ENCODE results near the gene NRXN3. TPM values are rescaled to one million over a fixed set of nuclear protein-coding genes. Genes with fewer than 3 reads are reported as not detected.
A peak's percentile ranks its signal among the peaks of the same experiment; 100 is the strongest.

The NRXN3 gene
- total and polyA plus RNA-seq, 4 donors: 1.5 to 16.6 (median 7.7) TPM

GRCh38 chr14:79271122-79271521 is 1100.9 kb downstream of the NRXN3 start:
- no peaks in the 10 kb centered on the region for H3K4me1 ChIP-seq (ENCODE audit: control insufficient read depth in 1 of 2, insufficient read depth in 2 of 2, low read length in 2 of 2)
- no peak overlapping the region for H3K4me3 ChIP-seq (ENCODE audit: low read length in 2 of 2)
- ATAC-seq (ENCODE audit: low FRiP score) (no peak), DNase-seq (no peak)
- intact Hi-C loops (cut with DNase I): loop anchor here in 1 of 2 donors (10.0 kb wide), 1 partner anchor 306 kb away; no protein-coding TSS in a partner anchor
- no peaks in the 10 kb centered on the region for H3K9me3 ChIP-seq (ENCODE audit: control insufficient read depth, low read length)
- H3K36me3 ChIP-seq (ENCODE audit: control insufficient read depth in 1 of 2, insufficient read depth in 2 of 2, low read length in 1 of 2): no peaks in the 10 kb centered on the region
- no peaks in the 10 kb centered on the region for H3K27me3 ChIP-seq (ENCODE audit: control insufficient read depth in 1 of 2, insufficient read depth in 2 of 2, low read length in 1 of 2)
- H3K27ac ChIP-seq (ENCODE audit: low read depth in 1 of 2, low read length in 2 of 2): no peak overlapping the region

GRCh38 chr14:79274641-79275291 is 1104.6 kb downstream of the NRXN3 start:
- Histone ChIP-seq H3K36me3 (ENCODE audit: control insufficient read depth in 1 of 2, insufficient read depth in 2 of 2, low read length in 1 of 2) (no peaks in the 10 kb centered on the region), H3K4me3 (ENCODE audit: low read length in 2 of 2) (no peak overlapping the region), H3K27me3 (ENCODE audit: control insufficient read depth in 1 of 2, insufficient read depth in 2 of 2, low read length in 1 of 2) (no peaks in the 10 kb centered on the region), H3K9me3 (ENCODE audit: control insufficient read depth, low read length) (no peaks in the 10 kb centered on the region), H3K4me1 (ENCODE audit: control insufficient read depth in 1 of 2, insufficient read depth in 2 of 2, low read length in 2 of 2) (no peaks in the 10 kb centered on the region), H3K27ac (ENCODE audit: low read depth in 1 of 2, low read length in 2 of 2) (no peak overlapping the region)
- intact Hi-C loops (cut with DNase I): loop anchor here (5.0 to 10.0 kb wide), 2 partner anchors 162 to 310 kb away; no protein-coding TSS in a partner anchor
- 17 to 27% methylated on average over 2 of the region's 2 CpGs for WGBS, 2 donors
- DNase-seq (no peak), ATAC-seq (ENCODE audit: low FRiP score) (no peak)

- Histone ChIP-seq H3K27me3 (ENCODE audit: control insufficient read depth in 1 of 2, insufficient read depth in 2 of 2, low read length in 1 of 2) (no peaks in the 10 kb centered on the region), H3K36me3 (ENCODE audit: control insufficient read depth in 1 of 2, insufficient read depth in 2 of 2, low read length in 1 of 2) (no peaks in the 10 kb centered on the region), H3K4me1 (ENCODE audit: control insufficient read depth in 1 of 2, insufficient read depth in 2 of 2, low read length in 2 of 2) (no peaks in the 10 kb centered on the region), H3K9me3 (ENCODE audit: control insufficient read depth, low read length) (no peaks in the 10 kb centered on the region), H3K4me3 (ENCODE audit: low read length in 2 of 2) (no peak overlapping the region), H3K27ac (ENCODE audit: low read depth in 1 of 2, low read length in 2 of 2) (no peak overlapping the region)
- intact Hi-C loops (cut with DNase I): loop anchor here (5.0 to 10.0 kb wide), 2 partner anchors 163 to 310 kb away; no protein-coding TSS in a partner anchor
- ATAC-seq (ENCODE audit: low FRiP score) (no peak), DNase-seq (no peak)
- WGBS, 2 donors: 57 to 59% methylated on average over 4 of the region's 4 CpGs
These were observed 1105.1 kb downstream of the NRXN3 start for GRCh38 chr14:79275292-79275655.

- H3K4me1 ChIP-seq (ENCODE audit: control insufficient read depth in 1 of 2, insufficient read depth in 2 of 2, low read length in 2 of 2): peaks cover 2% of the 10 kb centered on the region in 2 donors
- intact Hi-C loops (cut with DNase I): loop anchor here (5.0 to 10.0 kb wide), 2 partner anchors 166 to 314 kb away; no protein-coding TSS in a partner anchor
- 12 to 15% methylated on average over 18 of the region's 18 CpGs for WGBS, 2 donors
- H3K4me3 ChIP-seq (ENCODE audit: low read length in 2 of 2): peak overlapping the region; percentile 12 to 62
- no peaks in the 10 kb centered on the region for H3K36me3 ChIP-seq (ENCODE audit: control insufficient read depth in 1 of 2, insufficient read depth in 2 of 2, low read length in 1 of 2)
- DNase-seq (no peak), ATAC-seq (ENCODE audit: low FRiP score) (peak; percentile 5)
- no peaks in the 10 kb centered on the region for H3K27me3 ChIP-seq (ENCODE audit: control insufficient read depth in 1 of 2, insufficient read depth in 2 of 2, low read length in 1 of 2)
- no peaks in the 10 kb centered on the region for H3K9me3 ChIP-seq (ENCODE audit: control insufficient read depth, low read length)
- H3K27ac ChIP-seq (ENCODE audit: low read depth in 1 of 2, low read length in 2 of 2): no peak overlapping the region
These were observed 1108.2 kb downstream of the NRXN3 start for GRCh38 chr14:79278286-79278797.

GRCh38 chr14:79278798-79279644 is 1108.8 kb downstream of the NRXN3 start:
- peak overlapping the region; percentile 32 to 62 for H3K4me3 ChIP-seq (ENCODE audit: low read length in 2 of 2)
- H3K27me3 ChIP-seq (ENCODE audit: control insufficient read depth in 1 of 2, insufficient read depth in 2 of 2, low read length in 1 of 2): no peaks in the 10 kb centered on the region
- H3K36me3 ChIP-seq (ENCODE audit: control insufficient read depth in 1 of 2, insufficient read depth in 2 of 2, low read length in 1 of 2): no peaks in the 10 kb centered on the region
- no peak overlapping the region for H3K27ac ChIP-seq (ENCODE audit: low read depth in 1 of 2, low read length in 2 of 2)
- no peaks in the 10 kb centered on the region for H3K9me3 ChIP-seq (ENCODE audit: control insufficient read depth, low read length)
- 0 to 1% methylated on average over 66 to 67 of the region's 67 CpGs for WGBS, 2 donors
- H3K4me1 ChIP-seq (ENCODE audit: control insufficient read depth in 1 of 2, insufficient read depth in 2 of 2, low read length in 2 of 2): peaks cover 2% of the 10 kb centered on the region in 2 donors
- ATAC-seq (ENCODE audit: low FRiP score) (peak; percentile 93), DNase-seq (peak; percentile 85 to 89)
- intact Hi-C loops (cut with DNase I): loop anchor here (5.0 to 10.0 kb wide), 2 partner anchors 167 to 314 kb away; no protein-coding TSS in a partner anchor

GRCh38 chr14:79279645-79280597 is 1109.7 kb downstream of the NRXN3 start:
- H3K4me1 ChIP-seq (ENCODE audit: control insufficient read depth in 1 of 2, insufficient read depth in 2 of 2, low read length in 2 of 2): peaks cover 2% of the 10 kb centered on the region in 2 donors
- no peaks in the 10 kb centered on the region for H3K27me3 ChIP-seq (ENCODE audit: control insufficient read depth in 1 of 2, insufficient read depth in 2 of 2, low read length in 1 of 2)
- WGBS, 2 donors: 1% methylated on average over 41 of the region's 41 CpGs
- intact Hi-C loops (cut with DNase I): loop anchor here (5.0 to 10.0 kb wide), 2 partner anchors 168 to 315 kb away; no protein-coding TSS in a partner anchor
- DNase-seq: peak in 1 of 2 donors; percentile 68
- peak overlapping the region; percentile 32 to 62 for H3K4me3 ChIP-seq (ENCODE audit: low read length in 2 of 2)
- H3K27ac ChIP-seq (ENCODE audit: low read depth in 1 of 2, low read length in 2 of 2): no peak overlapping the region
- ATAC-seq (ENCODE audit: low FRiP score): no peak
- H3K9me3 ChIP-seq (ENCODE audit: control insufficient read depth, low read length): no peaks in the 10 kb centered on the region
- no peaks in the 10 kb centered on the region for H3K36me3 ChIP-seq (ENCODE audit: control insufficient read depth in 1 of 2, insufficient read depth in 2 of 2, low read length in 1 of 2)

GRCh38 chr14:79281244-79282152 is 1111.3 kb downstream of the NRXN3 start:
- H3K4me1 ChIP-seq (ENCODE audit: control insufficient read depth in 1 of 2, insufficient read depth in 2 of 2, low read length in 2 of 2): peaks cover 2 to 3% of the 10 kb centered on the region in 2 donors
- ATAC-seq (ENCODE audit: low FRiP score): no peak
- no peak for DNase-seq
- H3K9me3 ChIP-seq (ENCODE audit: control insufficient read depth, low read length): no peaks in the 10 kb centered on the region
- H3K27me3 ChIP-seq (ENCODE audit: control insufficient read depth in 1 of 2, insufficient read depth in 2 of 2, low read length in 1 of 2): no peaks in the 10 kb centered on the region
- peak overlapping the region; percentile 32 to 62 for H3K4me3 ChIP-seq (ENCODE audit: low read length in 2 of 2)
- no peaks in the 10 kb centered on the region for H3K36me3 ChIP-seq (ENCODE audit: control insufficient read depth in 1 of 2, insufficient read depth in 2 of 2, low read length in 1 of 2)
- intact Hi-C loops (cut with DNase I): no loop called here
- 6% methylated on average over 6 of the region's 6 CpGs for WGBS, 2 donors
- H3K27ac ChIP-seq (ENCODE audit: low read depth in 1 of 2, low read length in 2 of 2): no peak overlapping the region
